ENCODE measurements around the gene TCOF1. TPM values are rescaled to one million over a fixed set of nuclear protein-coding genes. Genes with fewer than 3 reads are reported as not detected.

The TCOF1 gene, protein sequence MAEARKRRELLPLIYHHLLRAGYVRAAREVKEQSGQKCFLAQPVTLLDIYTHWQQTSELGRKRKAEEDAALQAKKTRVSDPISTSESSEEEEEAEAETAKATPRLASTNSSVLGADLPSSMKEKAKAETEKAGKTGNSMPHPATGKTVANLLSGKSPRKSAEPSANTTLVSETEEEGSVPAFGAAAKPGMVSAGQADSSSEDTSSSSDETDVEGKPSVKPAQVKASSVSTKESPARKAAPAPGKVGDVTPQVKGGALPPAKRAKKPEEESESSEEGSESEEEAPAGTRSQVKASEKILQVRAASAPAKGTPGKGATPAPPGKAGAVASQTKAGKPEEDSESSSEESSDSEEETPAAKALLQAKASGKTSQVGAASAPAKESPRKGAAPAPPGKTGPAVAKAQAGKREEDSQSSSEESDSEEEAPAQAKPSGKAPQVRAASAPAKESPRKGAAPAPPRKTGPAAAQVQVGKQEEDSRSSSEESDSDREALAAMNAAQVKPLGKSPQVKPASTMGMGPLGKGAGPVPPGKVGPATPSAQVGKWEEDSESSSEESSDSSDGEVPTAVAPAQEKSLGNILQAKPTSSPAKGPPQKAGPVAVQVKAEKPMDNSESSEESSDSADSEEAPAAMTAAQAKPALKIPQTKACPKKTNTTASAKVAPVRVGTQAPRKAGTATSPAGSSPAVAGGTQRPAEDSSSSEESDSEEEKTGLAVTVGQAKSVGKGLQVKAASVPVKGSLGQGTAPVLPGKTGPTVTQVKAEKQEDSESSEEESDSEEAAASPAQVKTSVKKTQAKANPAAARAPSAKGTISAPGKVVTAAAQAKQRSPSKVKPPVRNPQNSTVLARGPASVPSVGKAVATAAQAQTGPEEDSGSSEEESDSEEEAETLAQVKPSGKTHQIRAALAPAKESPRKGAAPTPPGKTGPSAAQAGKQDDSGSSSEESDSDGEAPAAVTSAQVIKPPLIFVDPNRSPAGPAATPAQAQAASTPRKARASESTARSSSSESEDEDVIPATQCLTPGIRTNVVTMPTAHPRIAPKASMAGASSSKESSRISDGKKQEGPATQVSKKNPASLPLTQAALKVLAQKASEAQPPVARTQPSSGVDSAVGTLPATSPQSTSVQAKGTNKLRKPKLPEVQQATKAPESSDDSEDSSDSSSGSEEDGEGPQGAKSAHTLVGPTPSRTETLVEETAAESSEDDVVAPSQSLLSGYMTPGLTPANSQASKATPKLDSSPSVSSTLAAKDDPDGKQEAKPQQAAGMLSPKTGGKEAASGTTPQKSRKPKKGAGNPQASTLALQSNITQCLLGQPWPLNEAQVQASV (N-terminal part only)
- 10 to 100 TPM; 40.4 to 43.2 TPM for total RNA-seq
- 25.6 TPM for polyA plus RNA-seq (2013, experiment 1 of 2)
- polyA plus RNA-seq (2013, experiment 2 of 2), result 31.3 TPM
- total RNA-seq, result 70.8 to 366 (median 130) reads per million in 172 experiments

- Mint-ChIP-seq H3K4me3 (peak within 1 kb of the TSS; percentile 89), H3K4me1 (ENCODE audit: low read depth) (peaks cover 47% of the 10 kb centered on the region), H3K9me3 (no peaks in the 10 kb centered on the region), H3K27ac (peak within 1 kb of the TSS; percentile 73), H3K36me3 (ENCODE audit: low read depth) (peaks cover 23% of the 10 kb centered on the region), H3K27me3 (no peaks in the 10 kb centered on the region)
- Histone ChIP-seq H3K36me3 (ENCODE audit: insufficient read depth, low read length) (peaks cover 22% of the 10 kb centered on the region), H3K4me3 (ENCODE audit: low read length) (peak within 1 kb of the TSS; percentile 86), H3K9me3 (ENCODE audit: control insufficient read depth in 1 of 2, insufficient read depth in 1 of 2, low read length in 2 of 2) (no peaks in the 10 kb centered on the region), H3K27me3 (ENCODE audit: control insufficient read depth in 1 of 2, insufficient read depth in 2 of 2, low read length in 2 of 2) (no peaks in the 10 kb centered on the region), H3K4me1 (ENCODE audit: insufficient read depth, low read length) (peaks cover 28% of the 10 kb centered on the region), H3K27ac (ENCODE audit: low read depth in 1 of 2, low read length in 2 of 2) (peak within 1 kb of the TSS in 1 of 2 donors; percentile 46)
- intact Hi-C loops (cut with DNase I, micrococcal nuclease), result loop anchor here (1.0 to 10.0 kb wide), 11 partner anchors 75 to 1415 kb away; partner anchors contain the start of genes G3BP1 (in 2 of the 2), CSNK1A1 (in 1 of the 2), GM2A (in 1 of the 2) and GRPEL2 (in 1 of the 2)
- ChIA-PET CTCF (interaction anchor here (1.2 kb wide), 1 partner anchor 92 kb away, joined by 3 read pairs; no protein-coding TSS in a partner anchor), POLR2A (interaction anchor here (1.8 to 2.8 kb wide), 3 partner anchors 53 to 93 kb away, joined by 8 to 16 read pairs (median 9); partner anchors contain the start of gene CD74)
- DNase-seq (peak; percentile 93 to 98 (median 97)), ATAC-seq (ENCODE audit: poor library complexity) (peak; percentile 98)
- TF ChIP-seq, protein P1, sequence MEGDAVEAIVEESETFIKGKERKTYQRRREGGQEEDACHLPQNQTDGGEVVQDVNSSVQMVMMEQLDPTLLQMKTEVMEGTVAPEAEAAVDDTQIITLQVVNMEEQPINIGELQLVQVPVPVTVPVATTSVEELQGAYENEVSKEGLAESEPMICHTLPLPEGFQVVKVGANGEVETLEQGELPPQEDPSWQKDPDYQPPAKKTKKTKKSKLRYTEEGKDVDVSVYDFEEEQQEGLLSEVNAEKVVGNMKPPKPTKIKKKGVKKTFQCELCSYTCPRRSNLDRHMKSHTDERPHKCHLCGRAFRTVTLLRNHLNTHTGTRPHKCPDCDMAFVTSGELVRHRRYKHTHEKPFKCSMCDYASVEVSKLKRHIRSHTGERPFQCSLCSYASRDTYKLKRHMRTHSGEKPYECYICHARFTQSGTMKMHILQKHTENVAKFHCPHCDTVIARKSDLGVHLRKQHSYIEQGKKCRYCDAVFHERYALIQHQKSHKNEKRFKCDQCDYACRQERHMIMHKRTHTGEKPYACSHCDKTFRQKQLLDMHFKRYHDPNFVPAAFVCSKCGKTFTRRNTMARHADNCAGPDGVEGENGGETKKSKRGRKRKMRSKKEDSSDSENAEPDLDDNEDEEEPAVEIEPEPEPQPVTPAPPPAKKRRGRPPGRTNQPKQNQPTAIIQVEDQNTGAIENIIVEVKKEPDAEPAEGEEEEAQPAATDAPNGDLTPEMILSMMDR (IDR thresholded peaks at IDR 0.05), result no peak
Measured at GRCh38 chr5:150357326-150358260, at the start of gene TCOF1. Gene TCOF1, plus strand, starts transcription at chr5:150357697. Its CDS starts 50 bp downstream, at chr5:150357747.

- intact Hi-C loops (cut with DNase I, micrococcal nuclease), result no loop called here
- H3K27ac ChIP-seq (ENCODE audit: low read depth in 1 of 2, low read length in 2 of 2), result no peak overlapping the region
- ATAC-seq (ENCODE audit: poor library complexity), result no peak
- Mint-ChIP-seq H3K4me1 (ENCODE audit: low read depth) (no peaks in the 10 kb centered on the region), H3K27ac (no peak overlapping the region), H3K4me3 (no peak overlapping the region), H3K36me3 (ENCODE audit: low read depth) (no peaks in the 10 kb centered on the region), H3K27me3 (peaks cover under 1% of the 10 kb centered on the region), H3K9me3 (no peaks in the 10 kb centered on the region)
- TF ChIP-seq, protein P1 (IDR thresholded peaks at IDR 0.05), result no peak
- no peak overlapping the region for H3K4me3 ChIP-seq (ENCODE audit: low read length)
- H3K36me3 ChIP-seq (ENCODE audit: insufficient read depth, low read length), result no peaks in the 10 kb centered on the region
- peaks cover 0 to 3% of the 10 kb centered on the region in 2 experiments for H3K27me3 ChIP-seq (ENCODE audit: control insufficient read depth in 1 of 2, insufficient read depth in 2 of 2, low read length in 2 of 2)
- ChIA-PET POLR2A (no interaction called here), CTCF (no interaction called here)
- no peaks in the 10 kb centered on the region for H3K4me1 ChIP-seq (ENCODE audit: insufficient read depth, low read length)
- DNase-seq, result no peak
- peaks cover 0 to 7% of the 10 kb centered on the region in 2 experiments for H3K9me3 ChIP-seq (ENCODE audit: control insufficient read depth in 1 of 2, insufficient read depth in 1 of 2, low read length in 2 of 2)
Measured at GRCh38 chr5:150309101-150309885, 48.2 kb upstream of the TCOF1 start.
